GM12878 (cell line): ENCODE data around the gene RASL12. TPM values are rescaled to one million over a fixed set of nuclear protein-coding genes. Genes with fewer than 3 reads are reported as not detected.
"Not testable (repeated sequence)": the region's sequence is repeated elsewhere in the genome, so short reads cannot be mapped to it uniquely, and the experiment has no call there.

Experiments
- ATAC-seq: fragments of 200-7000 bp; cut with Tn5 transposase; 3 replicates; pipeline ENCODE4 v1.9.1; 2020; ENCODE audit warnings: mild to moderate bottlenecking, moderate library complexity
- BruUV-seq: library from RNA; stranded (reverse); fragments of 400-500 nt; replicated peaks from 2 replicates; lab custom pipeline; 2021; lab: Mats Ljungman, UMichigan
- CTCF ChIA-PET: fragments of 300-600 bp; sonication (Branson Sonifier 250); formaldehyde crosslinking; extraction: SDS; loops from one replicate; lab custom pipeline; 2021; ENCODE audit warnings: inconsistent platforms; lab: Yijun Ruan, JAX
- POLR2A ChIA-PET: fragments of 350-600 bp; formaldehyde crosslinking; extraction: SDS; loops from one replicate; lab custom pipeline; 2021; ENCODE audit warnings: inconsistent platforms; lab: Charles Lee
- RAD21 ChIA-PET: fragments of 300-600 bp; sonication (Branson Sonifier 250); formaldehyde crosslinking; loops from one replicate; lab custom pipeline; 2023; ENCODE audit warnings: antibody characterized with exemption; ENCODE audit not compliant: unreplicated experiment; lab: Charles Lee
- SMC1A ChIA-PET: fragments of 300-600 bp; sonication (Branson Sonifier 250); formaldehyde crosslinking; loops from one replicate; lab custom pipeline; 2023; ENCODE audit not compliant: unreplicated experiment, uncharacterized antibody; lab: Charles Lee
- DNase-seq: peaks from one replicate; pipeline ENCODE4 v3.0.0-alpha.2; 2011; ENCODE audit warnings: low read depth, low spot score
- FAIRE-seq: peaks from 3 replicates; lab custom pipeline; 2011; peaks lifted over from hg19 to GRCh38; lab: Jason Lieb, UNC
- H2AFZ ChIP-seq: 2 replicates; pipeline ENCODE4 v1.6.0; 2011; ENCODE audit warnings: low read depth, low read length, control low read depth; ENCODE audit not compliant: control insufficient read depth
- H3K27ac ChIP-seq: 2 replicates; pipeline ENCODE4 v1.5.1; 2011; ENCODE audit warnings: control low read depth; ENCODE audit not compliant: control insufficient read depth, insufficient read depth
- H3K27me3 ChIP-seq, 2 experiments: replicated peaks in 1 of 2; 2 replicates each; pipeline versions ENCODE4 v1.6.0 to v1.6.1; 2011; ENCODE audit warnings: low read length in 1 of 2; ENCODE audit not compliant: control insufficient read depth in 2 of 2, insufficient read depth in 2 of 2
- H3K36me3 ChIP-seq, 2 experiments: 2 replicates each; pipeline ENCODE4 v1.5.1; 2011; ENCODE audit warnings: low read length in 1 of 2; ENCODE audit not compliant: control insufficient read depth in 2 of 2, insufficient read depth in 2 of 2
- H3K4me1 ChIP-seq: 2 replicates; pipeline ENCODE4 v1.6.1; 2011; ENCODE audit warnings: mild to moderate bottlenecking, low read length, moderate library complexity, mixed read lengths; ENCODE audit not compliant: control insufficient read depth, insufficient read depth
- H3K4me2 ChIP-seq: 2 replicates; pipeline ENCODE4 v1.6.0; 2011; ENCODE audit warnings: control low read depth; ENCODE audit not compliant: control insufficient read depth, insufficient read depth
- H3K4me3 ChIP-seq: fragments of 200-600 bp; sonication (generic); 2 replicates; pipeline ENCODE4 v1.5.1; 2016
- H3K79me2 ChIP-seq: 2 replicates; pipeline ENCODE4 v1.6.0; 2011; ENCODE audit warnings: low read length; ENCODE audit not compliant: control insufficient read depth, insufficient read depth
- H3K9ac ChIP-seq: 2 replicates; pipeline ENCODE4 v1.8.0; 2011; ENCODE audit warnings: low read length, control low read depth, mixed read lengths; ENCODE audit not compliant: control insufficient read depth, insufficient read depth
- H3K9me3 ChIP-seq: replicated peaks from 3 replicates; pipeline ENCODE4 v1.5.1; 2011; ENCODE audit warnings: mild to moderate bottlenecking, low read length; ENCODE audit not compliant: control insufficient read depth, insufficient read depth
- H4K20me1 ChIP-seq: 2 replicates; pipeline ENCODE4 v1.6.0; 2011; ENCODE audit not compliant: control insufficient read depth, insufficient read depth
- GATAD2B ChIP-seq: fragments of 450-650 bp; conservative IDR thresholded peaks from 2 replicates; pipeline ENCODE4 v1.6.1; 2017; ENCODE audit warnings: low read depth, mild to moderate bottlenecking, moderate library complexity
- RAD21 ChIP-seq: IDR thresholded peaks from 2 replicates; pipeline ENCODE4 v1.6.1; 2011; ENCODE audit warnings: mild to moderate bottlenecking, low read depth, low read length, moderate library complexity; ENCODE audit not compliant: insufficient read depth
- SREBF1 ChIP-seq: IDR thresholded peaks from 2 replicates; pipeline ENCODE4 v1.6.1; 2012; ENCODE audit warnings: mild to moderate bottlenecking, low read length
- SUZ12 ChIP-seq: fragments of 200-600 bp; sonication (generic); IDR thresholded peaks from one replicate; pipeline ENCODE4 v1.6.1; 2018; ENCODE audit warnings: antibody characterized with exemption, mild to moderate bottlenecking; ENCODE audit not compliant: unreplicated experiment
- WGBS: methylation state at CpG from one replicate; pipeline ENCODE4 v1.1.6; 2016; ENCODE audit warnings: low lambda C conversion rate; ENCODE audit not compliant: insufficient replicate concordance, insufficient coverage; ENCODE audit errors: missing lambda C conversion rate; 5-methylcytosine and 5-hydroxymethylcytosine counted together
- in situ Hi-C: fragments of 300-500 bp; cut with MboI; formaldehyde crosslinking; loops from 9 replicates; pipeline ENCODE4 v1.14.3; 2018; ENCODE audit warnings: mixed read lengths
- intact Hi-C: fragments of 100-400 bp; cut with micrococcal nuclease; formaldehyde crosslinking; loops from one replicate; pipeline ENCODE4 v1.14.2; 2022; ENCODE audit not compliant: unreplicated experiment
- polyA plus RNA-seq, 11 experiments: library from polyadenylated mRNA; depleted of rRNA in 4 of 11; unstranded in 6 of 11; stranded (reverse) in 5 of 11; fragments of >200 nt; fragmentation: Nextera tagmentation in 4 of 11; fragmentation: Illumina TruSeq in 1 of 11; extraction: Ambion mirVana in 4 of 11; extraction: Trizol in 1 of 11; gene quantifications; 1 replicate in 1 of 11; 2 replicates in 10 of 11; pipeline versions ENCODE4 v1.2.1 to v1.2.3, GENCODE V29; 2011 to 2016; ENCODE audit warnings: inconsistent platforms in 2 of 11, missing spikeins in 2 of 11, low read depth in 1 of 11
- total RNA-seq, 4 experiments: library from RNA; depleted of rRNA in 3 of 4; stranded (reverse); fragments of >200 nt in 3 of 4; fragmentation: Illumina TruSeq in 1 of 4; extraction: Trizol in 1 of 4; gene quantifications; 2 replicates each; pipeline versions ENCODE4 v1.2.1 to v1.2.3, GENCODE V29; 2013 to 2021
- TF ChIP-seq, protein P1 (sequence below): fragments of 450-650 bp; IDR thresholded peaks from 2 replicates; pipeline ENCODE4 v1.6.1; 2018; ENCODE audit warnings: mild to moderate bottlenecking, low read depth, moderate library complexity; ENCODE audit not compliant: partially characterized antibody
- TF ChIP-seq, protein P2 (sequence below): IDR thresholded peaks from 2 replicates; pipeline ENCODE4 v1.6.1; 2012; ENCODE audit warnings: low read depth, low read length, improper control_type of control experiment
- TF ChIP-seq, protein P3 (sequence below), 3 experiments: IDR thresholded peaks in 2 of 3; conservative IDR thresholded peaks in 1 of 3; 2 replicates each; pipeline ENCODE4 v1.5.1; 2011; ENCODE audit warnings: low read depth in 3 of 3, low read length in 3 of 3, mild to moderate bottlenecking in 3 of 3, control low read depth in 2 of 3, moderate library complexity in 2 of 3, inconsistent platforms in 1 of 3, mixed read lengths in 1 of 3; ENCODE audit not compliant: control insufficient read depth in 2 of 3, insufficient read depth in 1 of 3; ENCODE audit errors: extremely low read depth in 1 of 3

RASL12 gene
- total and polyA plus RNA-seq, 10 of the 15 experiments (the other 5 are each of a cell fraction or from before 2014, with no cell fraction given) = 0.06 to 0.10 TPM; not detected in 8

DNA sequence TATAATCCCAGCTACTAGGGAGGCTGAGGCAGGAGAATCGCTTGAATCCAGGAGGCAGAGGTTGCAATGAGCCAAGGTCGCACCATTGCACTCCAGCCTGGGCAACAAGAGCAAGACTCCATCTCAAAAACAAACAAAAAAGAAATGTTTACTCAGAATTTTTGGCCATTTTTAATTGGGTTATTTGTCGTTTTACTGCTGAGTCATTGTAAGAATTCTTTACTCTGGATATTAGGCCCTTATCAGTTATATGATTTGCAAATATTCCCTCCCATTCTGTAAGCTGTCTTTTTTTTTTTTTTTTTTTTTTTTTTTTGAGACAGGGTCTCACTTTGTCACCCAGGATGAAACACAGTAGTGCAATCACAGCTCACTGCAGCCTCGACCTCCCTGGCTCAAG lies 56.6 kb downstream of the RASL12 start:
- WGBS = 75% methylated on average over 4 of the region's 4 CpGs
- H3K27me3 ChIP-seq, H2AFZ ChIP-seq, BruUV-seq, H3K4me3 ChIP-seq, intact Hi-C loops, H3K79me2 ChIP-seq, H4K20me1 ChIP-seq, H3K9me3 ChIP-seq, FAIRE-seq, in situ Hi-C loops, H3K4me2 ChIP-seq, DNase-seq, H3K4me1 ChIP-seq, H3K9ac ChIP-seq, ATAC-seq, H3K27ac ChIP-seq: not testable (repeated sequence)
- ChIA-PET SMC1A (interaction anchor here (0.6 to 1.8 kb wide), 3 partner anchors 11 to 281 kb away, joined by 3 to 5 read pairs (median 4); no protein-coding TSS in a partner anchor), RAD21 (interaction anchor here (0.9 kb wide), 1 partner anchor 8 kb away, joined by 4 read pairs; no protein-coding TSS in a partner anchor), POLR2A (interaction anchor here (0.6 to 0.7 kb wide), 3 partner anchors 15 to 138 kb away, joined by 3 to 4 read pairs (median 3); no protein-coding TSS in a partner anchor), CTCF (interaction anchor here (1.1 to 1.7 kb wide), 3 partner anchors 9 to 22 kb away, joined by 3 to 6 read pairs (median 4); no protein-coding TSS in a partner anchor)
- H3K36me3 ChIP-seq = peaks cover 0 to 21% of the 10 kb centered on the region in 2 experiments; a peak in 3 of 4 replicates

DNA sequence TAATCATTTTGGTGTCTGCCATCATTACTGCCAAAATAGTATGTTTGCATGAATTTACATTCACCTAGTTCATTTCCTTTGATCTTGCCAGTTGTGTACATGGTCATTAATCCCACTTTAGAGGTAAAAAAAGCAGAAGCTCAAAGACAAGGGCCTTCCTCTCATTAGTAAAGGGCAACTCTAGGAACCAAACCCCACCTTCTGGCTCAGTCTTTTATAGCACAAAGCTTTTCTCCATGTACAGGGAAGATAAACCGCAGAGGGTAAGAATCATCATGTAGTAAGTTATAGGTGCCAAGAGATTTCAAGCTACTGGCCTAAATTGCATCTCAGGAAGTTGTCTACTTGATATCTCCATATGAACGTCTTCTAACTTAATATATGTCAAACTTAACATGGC lies 58.8 kb downstream of the RASL12 start:
- Histone ChIP-seq H3K36me3 (peaks cover 0 to 10% of the 10 kb centered on the region in 2 experiments; a peak in 3 of 4 replicates), H3K79me2 (no peaks in the 10 kb centered on the region), H3K27me3 (no peaks in the 10 kb centered on the region), H3K4me1 (no peaks in the 10 kb centered on the region), H4K20me1 (no peaks in the 10 kb centered on the region), H3K4me3 (no peak overlapping the region), H3K4me2 (no peak overlapping the region), H3K9me3 (peaks cover 1% of the 10 kb centered on the region; the same call in 2 of the 3 replicates), H2AFZ (no peak overlapping the region), H3K9ac (no peak overlapping the region), H3K27ac (no peak overlapping the region)
- intact Hi-C loops = no loop called here
- FAIRE-seq = no peak
- no TSS peak for BruUV-seq
- peak; percentile 56; the same call in 2 of the 3 replicates for ATAC-seq
- SMC1A ChIA-PET = interaction anchor here (0.7 to 3.9 kb wide), 20 partner anchors 9 to 281 kb away, joined by 3 to 19 read pairs (median 4); no protein-coding TSS in a partner anchor
- RAD21 ChIA-PET = interaction anchor here (0.7 to 2.2 kb wide), 16 partner anchors 12 to 281 kb away, joined by 3 to 10 read pairs (median 4); partner anchors contain the start of gene SPG21
- POLR2A ChIA-PET = interaction anchor here (0.6 kb wide), 3 partner anchors 13 to 817 kb away, joined by 3 to 8 read pairs (median 3); no protein-coding TSS in a partner anchor
- DNase-seq = no peak
- in situ Hi-C loops = no loop called here
- 67% methylated on average over 2 of the region's 2 CpGs for WGBS
- CTCF ChIA-PET = interaction anchor here (0.7 to 2.4 kb wide), 25 partner anchors 9 to 281 kb away, joined by 3 to 16 read pairs (median 4); no protein-coding TSS in a partner anchor
- peak; percentile 50 for TF ChIP-seq RAD21
- TF ChIP-seq, protein P1, sequence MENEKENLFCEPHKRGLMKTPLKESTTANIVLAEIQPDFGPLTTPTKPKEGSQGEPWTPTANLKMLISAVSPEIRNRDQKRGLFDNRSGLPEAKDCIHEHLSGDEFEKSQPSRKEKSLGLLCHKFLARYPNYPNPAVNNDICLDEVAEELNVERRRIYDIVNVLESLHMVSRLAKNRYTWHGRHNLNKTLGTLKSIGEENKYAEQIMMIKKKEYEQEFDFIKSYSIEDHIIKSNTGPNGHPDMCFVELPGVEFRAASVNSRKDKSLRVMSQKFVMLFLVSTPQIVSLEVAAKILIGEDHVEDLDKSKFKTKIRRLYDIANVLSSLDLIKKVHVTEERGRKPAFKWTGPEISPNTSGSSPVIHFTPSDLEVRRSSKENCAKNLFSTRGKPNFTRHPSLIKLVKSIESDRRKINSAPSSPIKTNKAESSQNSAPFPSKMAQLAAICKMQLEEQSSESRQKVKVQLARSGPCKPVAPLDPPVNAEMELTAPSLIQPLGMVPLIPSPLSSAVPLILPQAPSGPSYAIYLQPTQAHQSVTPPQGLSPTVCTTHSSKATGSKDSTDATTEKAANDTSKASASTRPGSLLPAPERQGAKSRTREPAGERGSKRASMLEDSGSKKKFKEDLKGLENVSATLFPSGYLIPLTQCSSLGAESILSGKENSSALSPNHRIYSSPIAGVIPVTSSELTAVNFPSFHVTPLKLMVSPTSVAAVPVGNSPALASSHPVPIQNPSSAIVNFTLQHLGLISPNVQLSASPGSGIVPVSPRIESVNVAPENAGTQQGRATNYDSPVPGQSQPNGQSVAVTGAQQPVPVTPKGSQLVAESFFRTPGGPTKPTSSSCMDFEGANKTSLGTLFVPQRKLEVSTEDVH = no peak
- TF ChIP-seq, protein P2, sequence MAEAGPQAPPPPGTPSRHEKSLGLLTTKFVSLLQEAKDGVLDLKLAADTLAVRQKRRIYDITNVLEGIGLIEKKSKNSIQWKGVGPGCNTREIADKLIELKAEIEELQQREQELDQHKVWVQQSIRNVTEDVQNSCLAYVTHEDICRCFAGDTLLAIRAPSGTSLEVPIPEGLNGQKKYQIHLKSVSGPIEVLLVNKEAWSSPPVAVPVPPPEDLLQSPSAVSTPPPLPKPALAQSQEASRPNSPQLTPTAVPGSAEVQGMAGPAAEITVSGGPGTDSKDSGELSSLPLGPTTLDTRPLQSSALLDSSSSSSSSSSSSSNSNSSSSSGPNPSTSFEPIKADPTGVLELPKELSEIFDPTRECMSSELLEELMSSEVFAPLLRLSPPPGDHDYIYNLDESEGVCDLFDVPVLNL = no peak
- TF ChIP-seq, protein P3, sequence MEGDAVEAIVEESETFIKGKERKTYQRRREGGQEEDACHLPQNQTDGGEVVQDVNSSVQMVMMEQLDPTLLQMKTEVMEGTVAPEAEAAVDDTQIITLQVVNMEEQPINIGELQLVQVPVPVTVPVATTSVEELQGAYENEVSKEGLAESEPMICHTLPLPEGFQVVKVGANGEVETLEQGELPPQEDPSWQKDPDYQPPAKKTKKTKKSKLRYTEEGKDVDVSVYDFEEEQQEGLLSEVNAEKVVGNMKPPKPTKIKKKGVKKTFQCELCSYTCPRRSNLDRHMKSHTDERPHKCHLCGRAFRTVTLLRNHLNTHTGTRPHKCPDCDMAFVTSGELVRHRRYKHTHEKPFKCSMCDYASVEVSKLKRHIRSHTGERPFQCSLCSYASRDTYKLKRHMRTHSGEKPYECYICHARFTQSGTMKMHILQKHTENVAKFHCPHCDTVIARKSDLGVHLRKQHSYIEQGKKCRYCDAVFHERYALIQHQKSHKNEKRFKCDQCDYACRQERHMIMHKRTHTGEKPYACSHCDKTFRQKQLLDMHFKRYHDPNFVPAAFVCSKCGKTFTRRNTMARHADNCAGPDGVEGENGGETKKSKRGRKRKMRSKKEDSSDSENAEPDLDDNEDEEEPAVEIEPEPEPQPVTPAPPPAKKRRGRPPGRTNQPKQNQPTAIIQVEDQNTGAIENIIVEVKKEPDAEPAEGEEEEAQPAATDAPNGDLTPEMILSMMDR (IDR thresholded peaks at IDR 0.05 in 2 of 3, conservative IDR thresholded peaks at IDR 0.05 in 1 of 3; ENCODE audit: control insufficient read depth in 2 of 3, extremely low read depth in 1 of 3, insufficient read depth in 1 of 3, low read depth in 3 of 3, low read length in 3 of 3) = peak in 2 of 3 experiments; percentile 23 to 46; a peak in 3 of 6 replicates
- no peak for TF ChIP-seq GATAD2B
- no peak for TF ChIP-seq SREBF1
- TF ChIP-seq SUZ12 = no peak
